Activated naive CD4-positive, alpha-beta T cell treated with Interleukin-2 at 50 U/mL for 16 hours (primary cell): Measurements from ENCODE around the gene TSPOAP1.

Experiments used
- DNase-seq: peaks from one replicate; pipeline ENCODE4 v3.0.0-alpha.2; 2020

The TSPOAP1 gene

GRCh38 chr17:58328195-58329034 lies at the start of gene TSPOAP1:
TSPOAP1 (minus strand) TSS chr17:58328795; CDS start chr17:58327920, 875 bp downstream.
- peak; percentile 81 for DNase-seq

GRCh38 chr17:58377661-58378060 lies 49.1 kb upstream of the TSPOAP1 start:
- DNase-seq, result no peak

- no peak for DNase-seq
Measured at GRCh38 chr17:58377093-58377601, 48.6 kb upstream of the TSPOAP1 start.

GRCh38 chr17:58376472-58377000 lies 47.9 kb upstream of the TSPOAP1 start:
- no peak for DNase-seq

GRCh38 chr17:58375811-58376210 lies 47.2 kb upstream of the TSPOAP1 start:
- no peak for DNase-seq

- DNase-seq, result no peak
Measured at GRCh38 chr17:58375256-58375655, 46.7 kb upstream of the TSPOAP1 start.

GRCh38 chr17:58373923-58374322 lies 45.3 kb upstream of the TSPOAP1 start:
- DNase-seq, result no peak

GRCh38 chr17:58373003-58373402 lies 44.4 kb upstream of the TSPOAP1 start:
- DNase-seq, result no peak

- DNase-seq, result no peak
Measured at GRCh38 chr17:58371300-58371950, 42.8 kb upstream of the TSPOAP1 start.

- DNase-seq, result no peak
Measured at GRCh38 chr17:58370716-58371115, 42.1 kb upstream of the TSPOAP1 start.

GRCh38 chr17:58370309-58370708 lies 41.7 kb upstream of the TSPOAP1 start:
- DNase-seq, result no peak

- DNase-seq, result no peak
Measured at GRCh38 chr17:58369214-58370031, 40.8 kb upstream of the TSPOAP1 start.

- DNase-seq, result no peak
Measured at GRCh38 chr17:58368860-58369213, 40.2 kb upstream of the TSPOAP1 start.

GRCh38 chr17:58367461-58367860 lies 38.9 kb upstream of the TSPOAP1 start:
- no peak for DNase-seq

GRCh38 chr17:58365980-58366595 lies 37.5 kb upstream of the TSPOAP1 start:
- DNase-seq, result no peak

- no peak for DNase-seq
Measured at GRCh38 chr17:58365185-58365979, 36.8 kb upstream of the TSPOAP1 start.

- no peak for DNase-seq
Measured at GRCh38 chr17:58364270-58364942, 35.8 kb upstream of the TSPOAP1 start.

- no peak for DNase-seq
Measured at GRCh38 chr17:58363457-58364185, 35.0 kb upstream of the TSPOAP1 start.

GRCh38 chr17:58362368-58363014 lies 33.9 kb upstream of the TSPOAP1 start:
- DNase-seq, result no peak
